Ovary (tissue), 9 donors: Measurements from ENCODE around the gene P4HTM. TPM values are rescaled to one million over a fixed set of nuclear protein-coding genes. Genes with fewer than 3 reads are reported as not detected.

ENCODE experiments used
- DNase-seq, 5 donors: peaks; one replicate each; pipeline ENCODE4 v3.0.0-alpha.2; 2019 to 2020
- H3K27ac ChIP-seq, 2 donors: fragments of 200-600 bp; one replicate each; pipeline versions ENCODE4 v1.5.1 to v1.8.0; 2019 to 2022
- H3K27me3 ChIP-seq: fragments of 200-600 bp; one replicate; pipeline ENCODE4 v1.8.0; 2022
- H3K36me3 ChIP-seq: fragments of 200-600 bp; sonication (generic); one replicate; pipeline ENCODE4 v1.5.1; 2019
- H3K4me1 ChIP-seq: one replicate; pipeline ENCODE4 v1.8.1; 2013; ENCODE audit warnings: mild to moderate bottlenecking, moderate library complexity; ENCODE audit not compliant: insufficient read depth
- H3K4me3 ChIP-seq: fragments of 200-600 bp; sonication (generic); one replicate; pipeline ENCODE4 v1.5.1; 2017
- H3K9me3 ChIP-seq, 2 donors: fragments of 200-600 bp in 1 of 2; sonication (generic) in 1 of 2; one replicate each; pipeline versions ENCODE4 v1.5.1 to v1.8.1; 2013 to 2019; ENCODE audit warnings: mild to moderate bottlenecking in 1 of 2, moderate library complexity in 1 of 2
- EP300 ChIP-seq: sonication (generic); formaldehyde crosslinking; IDR thresholded peaks from one replicate; pipeline ENCODE4 v1.6.1; 2017; ENCODE audit warnings: antibody characterized with exemption
- POLR2A ChIP-seq: fragments of 450-650 bp; IDR thresholded peaks from one replicate; pipeline ENCODE4 v1.6.1; 2017; ENCODE audit warnings: antibody characterized with exemption, mild to moderate bottlenecking, moderate library complexity
- WGBS, 3 donors: extraction: QIAGEN DNeasy Blood & Tissue Kit in 1 of 3; methylation state at CpG; one replicate each; pipeline versions ENCODE4 v1.1.5 to v1.1.7; 2013 to 2017; 5-methylcytosine and 5-hydroxymethylcytosine counted together
- intact Hi-C, 4 donors: fragments of 100-400 bp; cut with DNase I; formaldehyde crosslinking; loops; one replicate each; pipeline versions ENCODE4 v1.11.0 to v1.15.1; 2022 to 2023
- polyA plus RNA-seq, 2 donors: library from polyadenylated mRNA; stranded (reverse); fragments of 200-250 nt in 1 of 2; fragments of 350-450 nt in 1 of 2; fragmentation: Illumina TruSeq in 1 of 2; extraction: RNeasy Lipid Tissue Mini Kit (QIAGEN cat#74804) in 1 of 2; gene quantifications; one replicate each; pipeline ENCODE4 v1.2.3, GENCODE V29; 2013 to 2014
- total RNA-seq, 7 donors: library from RNA; depleted of rRNA in 2 of 7; stranded (reverse); fragments of >200 nt in 2 of 7; fragmentation: NEBNext Ultra II Directional in 3 of 7; extraction: Animal tissue kit (Norgen Biotek cat#: 25700) in 3 of 7; gene quantifications; one replicate each; pipeline versions ENCODE4 v1.1.0 to v1.2.4, GENCODE V29; 2016 to 2023
- TF ChIP-seq, protein P1 (sequence below), 3 donors: fragments of 450-650 bp in 2 of 3; fragments of 200-600 bp in 1 of 3; IDR thresholded peaks; one replicate each; pipeline versions ENCODE4 v1.5.1 to v1.8.0; 2016 to 2022; ENCODE audit warnings: antibody characterized with exemption in 3 of 3, mild to moderate bottlenecking in 1 of 3
- donor health status: DM: no; HTN: no; CAD: no; lungs with moderate emphysema.
- donor health status: DM: no; HTN: no; CAD: no.
- donor health status: Bipolar disorder and iron deficiency.
- donor health status: DM: yes; HTN: yes; CAD: no.
- donor health status: DM: no; HTN: no; CAD: no.
- donor health status: DM: yes; HTN: yes; CAD: no.

The P4HTM gene
- total and polyA plus RNA-seq, 9 donors: 16.6 to 125 (median 41.0) TPM

DNA sequence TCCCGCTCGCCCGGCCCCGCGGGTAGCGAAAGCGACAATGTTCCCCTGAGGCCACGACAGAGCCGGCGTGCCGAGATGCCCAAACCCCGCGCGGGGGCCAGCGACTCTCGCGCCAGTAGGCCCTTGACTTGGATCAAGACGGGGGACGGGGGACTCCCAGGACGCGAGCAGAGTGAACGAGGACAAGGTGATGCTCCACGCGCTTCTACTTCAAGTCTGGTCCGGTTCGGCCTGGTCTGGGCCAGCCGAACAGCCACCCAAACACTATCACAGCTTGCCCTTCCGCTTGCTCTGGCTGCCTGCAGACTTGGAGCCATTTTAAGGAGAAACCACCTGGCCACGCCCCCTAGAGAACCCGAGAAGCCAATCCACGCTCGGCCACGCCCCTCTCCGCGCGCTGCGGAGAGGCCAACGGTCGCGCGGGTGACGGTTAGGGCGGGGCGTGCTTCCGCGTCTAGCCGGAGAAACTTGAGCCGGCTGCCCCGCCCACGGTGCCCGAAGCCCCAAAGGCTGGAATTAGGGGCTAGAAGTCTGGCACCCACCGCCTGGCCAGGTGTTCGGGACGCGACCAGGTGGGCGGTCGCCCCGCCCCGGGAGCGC lies 31.3 kb downstream of the P4HTM start:
- Histone ChIP-seq H3K4me1 (peaks cover 12% of the 10 kb centered on the region), H3K27me3 (no peaks in the 10 kb centered on the region), H3K9me3 (no peaks in the 10 kb centered on the region), H3K27ac (peak overlapping the region; percentile 97 to 98), H3K36me3 (no peaks in the 10 kb centered on the region), H3K4me3 (peak overlapping the region; percentile 94)
- no peak for TF ChIP-seq EP300
- TF ChIP-seq POLR2A: peak; percentile 92
- peak; percentile 99 to 100 (median 100) for DNase-seq
- WGBS, 3 donors: 0 to 1% (median 0%) methylated on average over 52 to 60 of the region's 60 CpGs
- intact Hi-C loops: loop anchor here in 1 of 4 donors (10.0 kb wide), 1 partner anchor 107 kb away; the partner anchor contains the start of gene ARIH2

DNA sequence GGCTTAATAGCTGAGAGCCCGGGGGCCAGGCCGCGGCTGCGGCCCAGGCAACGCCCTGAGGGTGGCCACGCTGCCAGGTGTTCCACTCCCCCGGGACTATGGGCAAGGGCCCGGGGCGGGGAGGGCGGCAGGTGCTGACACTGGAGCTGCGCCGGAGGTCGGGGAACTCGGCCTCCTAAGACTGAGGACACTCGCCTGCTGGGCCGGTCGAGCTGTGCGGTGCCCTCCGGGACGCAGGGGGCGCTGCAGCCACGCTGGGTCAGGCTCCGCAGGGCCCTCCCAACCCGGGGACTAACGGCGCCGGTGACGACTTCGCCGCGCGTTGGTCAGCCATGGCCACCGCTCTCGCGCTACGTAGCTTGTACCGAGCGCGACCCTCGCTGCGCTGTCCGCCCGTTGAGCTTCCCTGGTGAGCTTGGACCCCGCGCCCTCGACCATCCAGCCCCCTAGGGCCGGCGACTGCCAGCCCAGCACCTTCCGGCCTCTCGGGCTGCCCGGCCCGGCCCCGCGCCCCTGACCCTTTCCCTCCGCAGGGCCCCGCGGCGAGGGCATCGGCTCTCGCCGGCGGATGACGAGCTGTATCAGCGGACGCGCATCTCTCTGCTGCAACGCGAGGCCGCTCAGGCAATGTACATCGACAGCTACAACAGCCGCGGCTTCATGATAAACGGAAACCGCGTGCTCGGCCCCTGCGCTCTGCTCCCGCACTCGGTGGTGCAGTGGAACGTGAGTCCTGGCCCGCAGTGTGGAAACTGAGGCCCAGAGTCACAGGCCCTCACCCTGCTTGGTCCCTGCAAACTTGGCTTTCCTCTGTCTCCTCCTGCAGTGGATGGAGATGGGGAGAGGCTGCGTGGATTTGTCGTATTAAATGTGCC lies 32.0 kb downstream of the P4HTM start, which contains the start of gene NDUFAF3:
NDUFAF3 (plus strand) TSS at position 309 of the 875 bp plus-strand sequence; CDS start at position 333, 24 bp downstream.
- 0 to 1% (median 0%) methylated on average over 32 to 83 of the region's 83 CpGs for WGBS, 3 donors
- Histone ChIP-seq H3K4me1 (peaks cover 12% of the 10 kb centered on the region), H3K36me3 (no peaks in the 10 kb centered on the region), H3K27ac (peak within 1 kb of the TSS; percentile 97 to 98), H3K9me3 (no peaks in the 10 kb centered on the region), H3K4me3 (peak within 1 kb of the TSS; percentile 94), H3K27me3 (no peaks in the 10 kb centered on the region)
- TF ChIP-seq POLR2A (peak; percentile 95), EP300 (no peak)
- TF ChIP-seq, protein P1, sequence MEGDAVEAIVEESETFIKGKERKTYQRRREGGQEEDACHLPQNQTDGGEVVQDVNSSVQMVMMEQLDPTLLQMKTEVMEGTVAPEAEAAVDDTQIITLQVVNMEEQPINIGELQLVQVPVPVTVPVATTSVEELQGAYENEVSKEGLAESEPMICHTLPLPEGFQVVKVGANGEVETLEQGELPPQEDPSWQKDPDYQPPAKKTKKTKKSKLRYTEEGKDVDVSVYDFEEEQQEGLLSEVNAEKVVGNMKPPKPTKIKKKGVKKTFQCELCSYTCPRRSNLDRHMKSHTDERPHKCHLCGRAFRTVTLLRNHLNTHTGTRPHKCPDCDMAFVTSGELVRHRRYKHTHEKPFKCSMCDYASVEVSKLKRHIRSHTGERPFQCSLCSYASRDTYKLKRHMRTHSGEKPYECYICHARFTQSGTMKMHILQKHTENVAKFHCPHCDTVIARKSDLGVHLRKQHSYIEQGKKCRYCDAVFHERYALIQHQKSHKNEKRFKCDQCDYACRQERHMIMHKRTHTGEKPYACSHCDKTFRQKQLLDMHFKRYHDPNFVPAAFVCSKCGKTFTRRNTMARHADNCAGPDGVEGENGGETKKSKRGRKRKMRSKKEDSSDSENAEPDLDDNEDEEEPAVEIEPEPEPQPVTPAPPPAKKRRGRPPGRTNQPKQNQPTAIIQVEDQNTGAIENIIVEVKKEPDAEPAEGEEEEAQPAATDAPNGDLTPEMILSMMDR (IDR thresholded peaks at IDR 0.05): peak; percentile 99
- peak; percentile 90 to 95 (median 93) for DNase-seq
- intact Hi-C loops: loop anchor here in 1 of 4 donors (10.0 kb wide), 1 partner anchor 107 kb away; the partner anchor contains the start of gene ARIH2

DNA sequence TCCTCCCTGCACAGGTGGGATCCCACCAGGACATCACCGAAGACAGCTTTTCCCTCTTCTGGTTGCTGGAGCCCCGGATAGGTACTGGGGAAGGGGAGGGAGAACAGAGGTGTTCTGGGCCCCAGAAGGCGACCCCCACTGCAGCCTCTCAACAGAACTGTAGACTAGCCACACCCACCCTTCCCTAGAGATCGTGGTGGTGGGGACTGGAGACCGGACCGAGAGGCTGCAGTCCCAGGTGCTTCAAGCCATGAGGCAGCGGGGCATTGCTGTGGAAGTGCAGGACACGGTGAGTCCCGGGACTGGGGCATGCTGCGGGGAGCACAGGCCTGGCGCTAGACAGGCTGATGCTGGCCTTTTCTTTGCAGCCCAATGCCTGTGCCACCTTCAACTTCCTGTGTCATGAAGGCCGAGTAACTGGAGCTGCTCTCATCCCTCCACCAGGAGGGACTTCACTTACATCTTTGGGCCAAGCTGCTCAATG lies 32.7 kb downstream of the P4HTM start:
- Histone ChIP-seq H3K36me3 (no peaks in the 10 kb centered on the region), H3K27ac (peak overlapping the region; percentile 97 to 98), H3K4me1 (peaks cover 9% of the 10 kb centered on the region), H3K27me3 (no peaks in the 10 kb centered on the region), H3K4me3 (peak overlapping the region; percentile 94), H3K9me3 (no peaks in the 10 kb centered on the region)
- TF ChIP-seq, protein P1 (IDR thresholded peaks at IDR 0.05): no peak
- TF ChIP-seq EP300: no peak
- TF ChIP-seq POLR2A: no peak
- intact Hi-C loops: loop anchor here in 1 of 4 donors (10.0 kb wide), 1 partner anchor 108 kb away; the partner anchor contains the start of gene ARIH2
- WGBS, 3 donors: 15 to 21% (median 16%) methylated on average over 12 of the region's 12 CpGs
- peak in 4 of 5 donors; percentile 28 to 44 (median 38) for DNase-seq

DNA sequence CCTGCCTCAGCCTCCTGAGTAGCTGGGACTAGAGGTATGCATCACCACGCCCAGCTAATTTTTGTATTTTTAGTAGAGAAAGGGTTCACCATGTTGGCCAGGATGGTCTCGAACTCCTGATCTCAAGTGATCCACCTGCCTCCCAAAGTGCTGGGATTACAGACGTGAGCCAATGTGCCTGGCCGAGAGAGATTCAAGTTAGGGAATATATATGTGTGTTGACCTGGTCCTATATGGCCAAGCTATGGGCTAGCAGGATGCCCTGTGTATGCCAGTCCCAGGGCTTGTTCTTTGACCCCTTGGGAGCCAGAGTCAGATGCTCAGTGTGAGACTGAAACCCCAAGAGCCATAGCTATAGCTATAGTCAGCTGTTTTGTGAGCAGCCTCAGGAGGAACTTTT lies 33.7 kb downstream of the P4HTM start:
- H3K4me3 ChIP-seq: no peak overlapping the region
- H3K36me3 ChIP-seq: no peaks in the 10 kb centered on the region
- 78 to 85% (median 79%) methylated on average over 4 of the region's 4 CpGs for WGBS, 3 donors
- peaks cover 9% of the 10 kb centered on the region for H3K4me1 ChIP-seq
- H3K27me3 ChIP-seq: no peaks in the 10 kb centered on the region
- H3K9me3 ChIP-seq: no peaks in the 10 kb centered on the region
- TF ChIP-seq EP300 (no peak), POLR2A (no peak)
- TF ChIP-seq, protein P1 (IDR thresholded peaks at IDR 0.05): no peak
- no peak for DNase-seq
- intact Hi-C loops: loop anchor here in 1 of 4 donors (10.0 kb wide), 1 partner anchor 109 kb away; the partner anchor contains the start of gene ARIH2
- no peak overlapping the region for H3K27ac ChIP-seq
